Heart right ventricle (tissue), 16 donors: ENCODE measurements around the gene ARF6. TPM values are rescaled to one million over a fixed set of nuclear protein-coding genes. Genes with fewer than 3 reads are reported as not detected.

Experiments
- ATAC-seq, 8 donors: fragments of 200-7000 bp; cut with Tn5 transposase; one replicate each; pipeline ENCODE4 v1.9.1; 2020; ENCODE audit warnings: mild to moderate bottlenecking in 8 of 8, moderate library complexity in 8 of 8, moderate number of reproducible peaks in 1 of 8
- DNase-seq, 2 donors: peaks; one replicate each; pipeline ENCODE4 v3.0.0-alpha.2; 2020
- H3K27ac ChIP-seq, 10 donors: fragments of 200-600 bp; sonication (generic) in 2 of 10; one replicate each; pipeline versions ENCODE4 v1.5.0 to v1.8.0; 2020 to 2022; ENCODE audit warnings: mild to moderate bottlenecking in 3 of 10
- H3K27me3 ChIP-seq, 7 donors: fragments of 200-600 bp; one replicate each; pipeline ENCODE4 v1.8.0; 2021 to 2022; ENCODE audit warnings: mild to moderate bottlenecking in 2 of 7
- H3K36me3 ChIP-seq, 9 donors: fragments of 200-600 bp; sonication (generic) in 1 of 9; one replicate each; pipeline versions ENCODE4 v1.5.0 to v1.8.0; 2020 to 2022; ENCODE audit warnings: mild to moderate bottlenecking in 2 of 9
- H3K4me1 ChIP-seq, 9 donors: fragments of 200-600 bp; sonication (generic) in 1 of 9; one replicate each; pipeline versions ENCODE4 v1.5.0 to v1.8.0; 2020 to 2022; ENCODE audit warnings: mild to moderate bottlenecking in 4 of 9
- H3K4me3 ChIP-seq, 10 donors: fragments of 200-600 bp; sonication (generic) in 2 of 10; one replicate each; pipeline versions ENCODE4 v1.5.0 to v1.8.0; 2020 to 2022; ENCODE audit warnings: mild to moderate bottlenecking in 7 of 10, moderate library complexity in 2 of 10
- H3K9me3 ChIP-seq, 11 donors: fragments of 200-600 bp in 10 of 11; sonication (generic) in 2 of 11; one replicate each; pipeline versions ENCODE4 v1.5.0 to v1.8.0; 2013 to 2022; ENCODE audit warnings: mild to moderate bottlenecking in 2 of 11, control low read depth in 1 of 11, moderate library complexity in 1 of 11
- CTCF ChIP-seq, 9 donors: fragments of 200-600 bp; sonication (generic) in 2 of 9; IDR thresholded peaks; one replicate each; pipeline versions ENCODE4 v1.5.0 to v1.8.0; 2021 to 2022; ENCODE audit warnings: antibody characterized with exemption in 9 of 9, mild to moderate bottlenecking in 5 of 9, moderate library complexity in 1 of 9
- WGBS, 2 donors: extraction: QIAGEN DNeasy Blood & Tissue Kit; methylation state at CpG; one replicate each; pipeline ENCODE4 v1.1.7; 2013; ENCODE audit warnings: inconsistent platforms in 1 of 2; 5-methylcytosine and 5-hydroxymethylcytosine counted together
- intact Hi-C, 10 donors: fragments of 100-400 bp; cut with DNase I; formaldehyde crosslinking; loops; one replicate each; pipeline versions ENCODE4 v1.11.1 to v1.14.2; 2022
- polyA plus RNA-seq, 2 donors: library from polyadenylated mRNA; stranded (reverse); fragments of 200-250 nt; gene quantifications; one replicate each; pipeline ENCODE4 v1.2.3, GENCODE V29; 2013
- total RNA-seq, 10 donors: library from RNA; stranded (reverse); fragmentation: NEBNext Ultra II Directional in 3 of 10; extraction: Animal tissue kit (Norgen Biotek cat#: 25700) in 3 of 10; gene quantifications; one replicate each; pipeline versions ENCODE4 v1.2.1 to v1.2.4, GENCODE V29; 2021 to 2023
- donor health status: Arrhythmogenic right ventricular cardiomyopathy.
- donor health status: ischemic (EF 13 %, LVEDD 7.1; RV severe dilation, severe dysfunction).
- donor health status: healthy with polysubstance abuse.
- donor health status: DM: no; HTN: yes; CAD: no.
- donor health status: DM: no; HTN: no; CAD: no.
- donor health status: ischemic (EF 25% LVEDD 6.9; RV normal size, moderate dysfunction).
- donor health status: ischemic (EF 25% LVEDD 5.7; RV mildly dilated, moderate dysfunction).
- donor health status: healthy.
- donor health status: DM: yes; HTN: yes; CAD: no.
- donor health status: Ischemic cardiomyopathy.
- donor health status: ischemic (EF 35%, LVEDD 5.7; RV mildly dilated, moderate dysfunction).
- donor health status: nonischemic (EF 11% LVEDD 7.7; RV severe dilation, severe dysfunction).
- donor health status: DM: yes; HTN: yes; CAD: no.
- donor health status: PGD.
- donor health status: ischemic (EF 29% LVEDD 5.4; RV normal size, mild dysfunction).
- donor health status: nonischemic (EF 23%, LVEDD 6.1; RV moderate dilation, normal function).

Gene ARF6
- total and polyA plus RNA-seq, 12 donors: 11.0 to 40.5 (median 24.1) TPM

GRCh38 chr14:49857427-49858003, 35.4 kb upstream of the ARF6 start:
- Histone ChIP-seq H3K27ac (peak overlapping the region in 9 of 10 donors; percentile 6 to 68 (median 51)), H3K4me1 (peaks cover 0 to 25% (median 9%) of the 10 kb centered on the region in 9 donors), H3K4me3 (no peak overlapping the region), H3K27me3 (no peaks in the 10 kb centered on the region), H3K36me3 (no peaks in the 10 kb centered on the region), H3K9me3 (no peaks in the 10 kb centered on the region)
- ATAC-seq (no peak), DNase-seq (no peak)
- WGBS, 2 donors: 70 to 79% methylated on average over 6 of the region's 6 CpGs
- TF ChIP-seq CTCF (IDR thresholded peaks at IDR 0.05): no peak
- intact Hi-C loops: loop anchor here in 1 of 10 donors (10.0 kb wide), 1 partner anchor 223 kb away; the partner anchor contains the start of gene DNAAF2

- Histone ChIP-seq H3K27me3 (no peaks in the 10 kb centered on the region), H3K27ac (peak overlapping the region in 3 of 10 donors; percentile 26 to 68 (median 40)), H3K4me3 (no peak overlapping the region), H3K36me3 (no peaks in the 10 kb centered on the region), H3K4me1 (peaks cover 0 to 24% (median 9%) of the 10 kb centered on the region in 9 donors), H3K9me3 (no peaks in the 10 kb centered on the region)
- no peak for ATAC-seq
- 81 to 85% methylated on average over 3 of the region's 3 CpGs for WGBS, 2 donors
- no peak for DNase-seq
- no peak for TF ChIP-seq CTCF (IDR thresholded peaks at IDR 0.05)
- intact Hi-C loops: loop anchor here in 1 of 10 donors (10.0 kb wide), 1 partner anchor 224 kb away; the partner anchor contains the start of gene DNAAF2
Observed at GRCh38 chr14:49858383-49858782, 34.5 kb upstream of the ARF6 start.

GRCh38 chr14:49860988-49861698, 31.7 kb upstream of the ARF6 start:
- Histone ChIP-seq H3K27me3 (no peaks in the 10 kb centered on the region), H3K4me3 (peak overlapping the region; percentile 48 to 92 (median 64)), H3K4me1 (peaks cover 0 to 42% (median 15%) of the 10 kb centered on the region in 9 donors), H3K36me3 (no peaks in the 10 kb centered on the region), H3K27ac (peak overlapping the region; percentile 93 to 98 (median 96)), H3K9me3 (no peaks in the 10 kb centered on the region)
- WGBS, 2 donors: 25% methylated on average over 4 of the region's 4 CpGs
- DNase-seq (no peak), ATAC-seq (no peak)
- intact Hi-C loops: loop anchor here in 6 of 10 donors (5.0 to 10.0 kb wide), 7 partner anchors 141 to 664 kb away; partner anchors contain the start of gene DNAAF2 (in 1 of the 6)
- TF ChIP-seq CTCF (IDR thresholded peaks at IDR 0.05): no peak

- no peaks in the 10 kb centered on the region for H3K27me3 ChIP-seq
- peak overlapping the region; percentile 48 to 92 (median 64) for H3K4me3 ChIP-seq
- ATAC-seq (peak; percentile 16 to 50 (median 37)), DNase-seq (peak; percentile 48 to 68)
- 0% methylated on average over 12 of the region's 12 CpGs for WGBS, 2 donors
- intact Hi-C loops: loop anchor here in 8 of 10 donors (1.0 to 10.0 kb wide), 10 partner anchors 31 to 663 kb away; partner anchors contain the start of genes ARF6 (in 1 of the 8), DNAAF2 (in 1 of the 8) and VCPKMT (in 1 of the 8)
- H3K9me3 ChIP-seq: no peaks in the 10 kb centered on the region
- peak overlapping the region; percentile 93 to 98 (median 96) for H3K27ac ChIP-seq
- H3K4me1 ChIP-seq: peaks cover 0 to 42% (median 15%) of the 10 kb centered on the region in 9 donors
- no peaks in the 10 kb centered on the region for H3K36me3 ChIP-seq
- TF ChIP-seq CTCF (IDR thresholded peaks at IDR 0.05): no peak
Observed at GRCh38 chr14:49861699-49862088, 31.2 kb upstream of the ARF6 start.
